GM12874 (cell line): ENCODE data around the gene KCNA10.

Source experiments
- TF ChIP-seq, protein P1 (sequence below): IDR thresholded peaks from 2 replicates; pipeline ENCODE4 v1.5.1; 2011; ENCODE audit warnings: low read depth, mild to moderate bottlenecking, control low read depth, low read length, moderate library complexity; ENCODE audit not compliant: insufficient read depth

Gene KCNA10

DNA sequence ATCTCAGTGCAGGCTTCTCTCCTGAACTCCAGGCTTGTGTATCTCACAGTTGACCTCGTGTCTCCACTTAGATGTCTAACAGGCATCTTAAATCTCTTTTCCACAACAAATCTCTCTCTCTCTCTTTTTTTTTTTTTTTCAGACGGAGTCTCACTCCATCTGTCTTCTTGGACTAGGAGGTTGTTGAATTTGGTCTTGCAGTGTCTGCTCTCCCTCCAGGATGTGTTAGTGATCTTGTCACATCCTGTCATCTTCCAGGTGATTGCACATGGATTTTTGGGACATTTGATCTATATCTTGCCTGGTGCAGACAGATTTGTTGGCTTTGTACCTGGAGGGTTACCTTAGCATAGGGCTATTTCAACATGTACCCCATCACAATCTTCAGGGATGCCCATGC, 26.5 kb upstream of the KCNA10 start:
- TF ChIP-seq, protein P1, sequence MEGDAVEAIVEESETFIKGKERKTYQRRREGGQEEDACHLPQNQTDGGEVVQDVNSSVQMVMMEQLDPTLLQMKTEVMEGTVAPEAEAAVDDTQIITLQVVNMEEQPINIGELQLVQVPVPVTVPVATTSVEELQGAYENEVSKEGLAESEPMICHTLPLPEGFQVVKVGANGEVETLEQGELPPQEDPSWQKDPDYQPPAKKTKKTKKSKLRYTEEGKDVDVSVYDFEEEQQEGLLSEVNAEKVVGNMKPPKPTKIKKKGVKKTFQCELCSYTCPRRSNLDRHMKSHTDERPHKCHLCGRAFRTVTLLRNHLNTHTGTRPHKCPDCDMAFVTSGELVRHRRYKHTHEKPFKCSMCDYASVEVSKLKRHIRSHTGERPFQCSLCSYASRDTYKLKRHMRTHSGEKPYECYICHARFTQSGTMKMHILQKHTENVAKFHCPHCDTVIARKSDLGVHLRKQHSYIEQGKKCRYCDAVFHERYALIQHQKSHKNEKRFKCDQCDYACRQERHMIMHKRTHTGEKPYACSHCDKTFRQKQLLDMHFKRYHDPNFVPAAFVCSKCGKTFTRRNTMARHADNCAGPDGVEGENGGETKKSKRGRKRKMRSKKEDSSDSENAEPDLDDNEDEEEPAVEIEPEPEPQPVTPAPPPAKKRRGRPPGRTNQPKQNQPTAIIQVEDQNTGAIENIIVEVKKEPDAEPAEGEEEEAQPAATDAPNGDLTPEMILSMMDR = no peak

DNA sequence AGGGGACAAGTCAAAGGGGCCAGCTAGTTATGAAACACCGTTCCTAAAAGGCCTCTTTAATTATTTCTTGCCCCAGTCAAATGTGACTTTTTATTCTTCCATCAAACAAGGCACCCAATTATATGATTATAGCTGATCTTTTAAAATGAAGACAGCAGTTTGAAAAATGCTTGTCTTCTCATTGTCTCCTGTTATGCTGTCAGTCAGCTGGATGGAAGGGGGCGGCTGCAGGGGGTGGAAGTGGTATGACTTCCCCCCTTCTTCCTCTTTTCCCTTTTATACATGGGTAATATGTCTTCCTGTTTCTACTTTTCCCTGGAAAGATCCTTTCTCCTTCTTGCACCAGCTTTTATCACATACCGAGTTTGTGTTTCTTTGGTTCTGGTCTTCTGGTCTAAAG, 25.8 kb upstream of the KCNA10 start:
- TF ChIP-seq, protein P1 = no peak

DNA sequence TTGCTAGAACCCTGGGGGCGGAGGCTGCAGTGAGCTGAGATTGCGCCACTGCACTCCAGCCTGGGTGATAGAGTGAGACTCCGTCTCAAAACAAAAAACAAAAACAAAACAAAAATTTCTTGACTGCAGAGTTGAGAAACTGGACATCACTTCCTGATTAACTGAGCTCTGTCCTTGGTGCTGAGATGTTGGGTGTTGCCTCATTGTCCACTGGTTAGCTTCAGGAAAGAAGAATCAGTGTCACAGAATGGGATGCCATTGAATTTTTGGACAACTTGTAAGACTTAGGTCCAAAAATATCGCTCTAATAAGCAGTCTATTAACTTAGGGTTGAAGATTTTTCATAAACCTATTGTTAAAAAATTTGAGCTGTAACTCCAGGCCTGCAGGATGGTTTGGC, 23.8 kb upstream of the KCNA10 start:
- TF ChIP-seq, protein P1 = no peak

DNA sequence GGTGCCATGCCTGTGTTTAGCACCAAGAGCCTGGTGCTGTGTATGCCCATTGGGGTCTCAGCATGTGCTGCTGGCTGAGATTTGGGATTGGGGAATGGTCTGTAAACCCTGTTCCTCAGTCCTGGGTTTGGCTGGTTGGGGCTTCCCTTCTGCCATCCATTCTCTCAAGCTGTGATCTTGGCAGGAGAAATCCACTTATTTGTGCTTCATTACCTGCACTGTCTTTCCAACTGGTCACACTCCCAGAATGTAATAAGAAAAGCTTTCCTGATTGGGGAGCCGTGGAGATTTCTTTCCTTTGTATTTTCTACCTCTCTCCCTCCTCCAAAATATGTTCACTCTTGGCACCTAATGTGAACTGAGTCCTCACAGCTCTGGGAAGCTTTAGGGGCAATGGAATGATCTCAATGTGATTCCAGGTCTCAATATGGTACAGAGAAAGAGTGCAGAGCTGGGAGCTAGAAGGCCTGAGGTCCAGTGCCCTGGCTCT, 23.0 kb upstream of the KCNA10 start:
- TF ChIP-seq, protein P1 = no peak

DNA sequence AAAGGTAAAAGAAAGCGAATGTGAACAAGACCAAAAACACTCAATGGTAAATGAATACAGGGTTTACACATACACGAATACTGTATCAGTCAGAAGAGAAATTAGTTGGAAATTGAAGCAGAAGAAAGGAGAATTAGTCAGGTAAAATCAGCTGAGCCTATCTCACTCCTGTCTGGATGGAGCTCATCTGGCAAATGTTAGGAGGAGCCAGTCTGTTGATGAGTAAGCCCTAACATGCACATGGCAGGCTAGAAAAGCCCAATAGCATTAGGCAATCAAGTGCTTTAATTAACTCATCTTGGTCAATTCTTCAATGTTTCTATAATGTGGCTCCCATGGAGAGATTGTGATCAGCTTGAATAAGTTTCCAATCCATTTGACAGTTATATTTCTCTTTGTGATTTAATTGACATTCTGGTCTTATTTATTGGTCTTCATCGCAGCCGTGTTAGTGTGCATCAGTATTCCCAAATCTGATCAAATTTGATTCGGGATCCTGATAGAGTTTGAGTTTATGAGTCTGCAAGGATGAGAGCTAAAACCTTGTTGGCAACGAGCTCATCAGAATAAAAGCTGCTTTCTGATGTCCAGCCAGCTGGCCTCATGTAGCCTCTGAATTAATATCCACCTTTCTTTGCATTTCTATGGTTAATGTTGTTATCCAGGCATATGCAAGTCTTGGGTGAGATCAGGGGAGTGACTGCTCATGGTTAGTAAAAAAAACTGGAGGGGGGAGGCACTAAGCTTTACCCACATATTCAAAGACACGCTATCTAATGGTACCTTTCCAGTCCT, 22.1 kb upstream of the KCNA10 start:
- TF ChIP-seq, protein P1 = no peak

DNA sequence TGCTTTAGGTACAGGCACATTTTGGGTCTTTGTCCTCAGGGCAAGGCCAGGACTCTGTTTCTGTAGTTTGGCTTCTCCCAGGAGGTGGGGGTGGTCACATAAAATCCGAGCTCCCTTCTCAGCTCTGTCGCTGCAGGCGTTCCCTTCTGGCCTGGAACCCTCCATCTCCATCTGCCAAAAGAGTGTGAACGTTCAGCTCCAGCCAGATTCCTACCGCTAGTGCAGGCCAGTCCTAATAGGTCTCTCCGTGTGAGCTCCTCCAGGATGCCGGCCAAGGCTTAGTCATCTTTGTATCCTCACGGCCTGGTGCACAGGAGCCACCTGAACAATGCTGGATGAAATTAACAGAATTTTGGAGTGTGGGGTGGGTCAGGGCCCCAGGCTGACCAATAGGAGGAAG, 19.9 kb upstream of the KCNA10 start:
- TF ChIP-seq, protein P1 = no peak

DNA sequence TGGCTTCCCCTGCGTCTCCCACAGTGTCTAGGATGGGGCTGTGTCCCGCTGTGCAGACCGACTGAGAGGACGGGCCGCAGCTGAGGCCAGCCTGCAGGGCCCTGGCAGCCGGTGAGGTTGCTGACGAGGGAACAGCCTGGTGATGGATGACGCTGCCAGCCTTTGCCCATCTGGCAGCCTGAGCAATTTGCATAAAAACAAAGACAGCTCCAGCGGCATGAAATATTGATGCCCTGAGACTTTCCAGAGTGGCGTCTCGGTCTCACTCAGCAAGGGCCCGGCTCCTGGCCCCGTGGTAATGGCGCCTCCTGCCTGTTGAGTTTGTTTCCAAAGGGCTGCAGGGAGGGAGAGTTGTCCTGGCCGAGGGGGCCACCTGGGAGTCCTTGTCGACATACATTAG, 19.1 kb upstream of the KCNA10 start:
- TF ChIP-seq, protein P1 = no peak
